NCI-H510A treated with DMSO at 0.1 percent for 48 hours (cell line): Measurements from ENCODE around the gene BAHCC1.
A peak's percentile ranks its signal among the peaks of the same experiment; 100 is the strongest.

Source experiments
- DNase-seq: peaks from one replicate; lab custom pipeline; 2025; lab: John Stamatoyannopoulos, UW

The BAHCC1 gene

DNA sequence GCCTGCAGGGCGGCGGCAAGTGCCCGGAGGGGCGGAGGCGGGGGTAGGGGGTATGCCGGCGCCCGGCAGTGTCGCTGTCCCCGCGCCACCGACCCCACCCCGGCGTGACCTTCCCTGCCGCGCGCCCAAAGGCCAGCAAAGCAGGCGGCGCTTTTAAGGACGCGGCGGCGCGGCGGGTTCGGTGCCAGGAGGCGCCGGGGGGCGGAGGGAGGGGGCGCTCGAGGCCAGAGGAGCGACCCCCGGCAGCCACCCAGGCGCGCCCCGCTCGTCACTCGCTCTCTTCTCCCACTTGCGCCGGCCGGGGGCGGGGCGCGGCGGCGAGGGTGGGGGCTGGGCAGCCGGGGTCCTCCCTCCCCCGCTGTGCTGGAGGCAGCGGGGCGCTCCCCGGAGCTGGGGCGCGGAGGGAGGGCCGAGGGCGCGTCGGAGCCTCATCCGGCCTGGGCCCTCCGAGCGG is 8.6 kb upstream of the BAHCC1 start:
- no peak for DNase-seq

DNA sequence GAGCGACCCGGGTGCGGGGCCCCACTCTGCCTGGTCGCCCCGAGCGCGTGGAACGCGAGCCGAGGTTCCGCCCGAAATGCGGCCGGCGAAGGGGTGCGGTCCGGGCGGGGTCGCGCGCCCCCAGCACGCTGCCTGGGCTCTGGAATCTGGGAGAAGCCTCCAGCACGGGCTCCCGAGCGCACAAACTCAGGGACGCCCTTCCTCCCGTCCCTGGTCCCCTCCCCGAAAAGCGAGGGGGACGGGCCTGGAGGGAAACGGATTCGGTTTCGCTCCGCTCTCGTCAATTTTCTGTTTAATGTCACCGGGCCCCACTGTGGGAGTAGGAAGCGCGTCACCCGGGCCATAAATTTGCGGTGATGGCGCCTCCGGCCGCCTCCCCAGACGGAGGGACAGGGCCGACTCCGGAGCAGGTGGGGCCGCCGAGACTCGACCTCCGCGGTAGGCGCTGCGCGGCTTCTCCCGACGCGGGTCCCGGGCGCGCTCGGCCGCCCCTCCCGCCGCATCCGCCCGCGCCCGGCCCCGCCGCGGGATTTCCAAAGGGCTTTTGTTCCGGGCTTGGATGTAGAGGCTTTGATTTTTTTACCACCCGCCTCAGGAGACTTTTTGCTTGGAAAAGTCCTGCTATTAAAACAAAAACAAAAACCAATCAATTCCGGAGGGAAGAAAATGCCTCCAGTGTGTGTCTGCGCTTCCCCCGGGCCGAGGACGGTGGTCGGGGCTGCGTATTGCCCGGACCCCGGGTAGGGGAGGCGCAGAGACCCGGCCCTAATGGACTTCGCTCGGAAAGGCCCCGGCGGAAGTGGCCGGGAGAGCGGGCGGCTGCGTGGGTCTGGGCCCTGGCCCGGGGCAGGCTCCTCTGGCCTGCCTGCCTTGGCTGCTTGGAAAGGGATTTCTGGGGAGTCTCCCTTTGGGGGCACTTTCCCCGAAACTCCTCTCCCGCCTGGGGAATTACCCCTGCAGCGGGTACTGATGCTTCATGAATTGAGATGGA is 7.9 kb upstream of the BAHCC1 start:
- peak; percentile 21 for DNase-seq

DNA sequence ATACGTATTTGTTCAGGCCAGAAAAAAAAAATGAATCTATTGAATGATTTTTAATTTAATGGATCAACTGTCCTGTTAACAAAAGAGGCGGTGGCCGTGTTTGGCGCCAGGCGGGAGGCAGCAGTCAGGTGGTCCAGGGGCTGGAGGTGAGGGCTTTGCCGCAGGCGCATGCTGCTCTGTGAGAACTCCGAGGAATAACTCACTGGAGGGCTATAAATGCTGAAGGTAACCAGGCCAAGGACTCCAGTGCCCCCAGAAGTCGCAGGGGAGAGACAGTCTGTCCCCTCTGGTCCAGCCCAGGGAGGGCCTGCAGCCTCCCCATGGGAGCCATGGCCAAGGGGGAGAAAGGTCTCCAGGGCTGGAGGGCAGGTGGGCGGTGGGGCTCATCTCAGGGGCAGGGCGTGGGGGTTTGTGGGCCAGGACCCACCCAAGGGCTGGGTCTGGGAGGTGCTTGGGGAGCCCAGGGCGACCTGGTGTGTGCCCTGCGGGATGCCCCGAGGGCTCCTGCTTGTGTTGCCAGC is 7.1 kb upstream of the BAHCC1 start:
- DNase-seq, result no peak

DNA sequence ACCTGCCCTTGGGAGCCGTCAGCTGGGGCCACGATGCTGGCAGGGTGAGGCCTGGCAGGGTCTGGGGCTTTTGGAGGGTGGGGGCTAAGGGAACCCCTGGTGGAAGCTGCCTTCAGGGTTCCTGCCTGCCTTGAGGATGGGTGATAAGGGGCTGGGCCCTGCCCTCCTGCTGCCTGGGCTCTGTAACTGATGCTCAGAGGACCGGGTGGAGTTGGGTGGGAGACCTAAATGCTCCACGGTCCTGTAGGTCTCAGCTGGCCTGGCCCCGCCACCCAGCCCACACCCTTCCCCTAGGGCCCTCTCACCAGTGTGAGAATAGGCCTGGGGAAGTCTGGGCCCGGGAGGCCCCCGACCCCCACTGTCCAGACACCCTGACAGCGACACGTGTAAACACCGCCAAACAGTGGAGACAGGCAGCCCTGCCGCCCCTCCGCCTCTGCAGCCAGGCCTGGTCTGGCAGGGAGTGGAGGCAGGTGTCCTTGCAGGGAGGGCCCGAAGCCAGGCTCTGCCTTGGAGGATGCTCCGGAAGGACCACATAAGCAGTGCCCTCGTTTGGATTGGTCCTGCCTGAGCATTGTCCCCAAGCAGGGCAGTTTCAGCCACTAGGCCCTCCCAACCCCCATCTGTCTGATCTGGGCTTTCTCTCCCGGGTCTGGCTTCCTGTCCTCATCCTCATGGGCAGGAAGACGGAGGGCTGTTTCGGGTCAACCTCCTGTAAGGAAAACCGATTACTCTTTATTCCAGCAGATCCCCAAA is 6.5 kb upstream of the BAHCC1 start:
- no peak for DNase-seq

DNA sequence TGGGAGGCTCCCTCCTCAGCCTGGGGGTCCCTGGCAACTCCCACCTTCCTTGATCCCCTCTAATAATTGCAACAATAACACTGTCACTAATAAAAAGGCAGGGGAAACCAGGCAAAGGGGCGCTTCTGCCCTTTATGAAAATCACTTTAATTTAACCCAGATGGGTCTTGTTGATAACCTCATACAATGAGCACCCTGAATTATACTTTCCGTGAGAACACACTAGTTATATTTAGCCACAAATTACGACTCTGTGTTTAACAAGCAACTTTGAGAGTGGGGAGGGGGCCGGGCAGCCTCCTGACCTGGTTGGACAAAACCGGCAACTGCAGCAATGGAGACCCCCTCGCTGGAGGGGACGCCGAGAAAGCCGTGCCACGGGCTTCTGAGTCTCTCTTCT is 5.7 kb upstream of the BAHCC1 start:
- DNase-seq, result no peak

DNA sequence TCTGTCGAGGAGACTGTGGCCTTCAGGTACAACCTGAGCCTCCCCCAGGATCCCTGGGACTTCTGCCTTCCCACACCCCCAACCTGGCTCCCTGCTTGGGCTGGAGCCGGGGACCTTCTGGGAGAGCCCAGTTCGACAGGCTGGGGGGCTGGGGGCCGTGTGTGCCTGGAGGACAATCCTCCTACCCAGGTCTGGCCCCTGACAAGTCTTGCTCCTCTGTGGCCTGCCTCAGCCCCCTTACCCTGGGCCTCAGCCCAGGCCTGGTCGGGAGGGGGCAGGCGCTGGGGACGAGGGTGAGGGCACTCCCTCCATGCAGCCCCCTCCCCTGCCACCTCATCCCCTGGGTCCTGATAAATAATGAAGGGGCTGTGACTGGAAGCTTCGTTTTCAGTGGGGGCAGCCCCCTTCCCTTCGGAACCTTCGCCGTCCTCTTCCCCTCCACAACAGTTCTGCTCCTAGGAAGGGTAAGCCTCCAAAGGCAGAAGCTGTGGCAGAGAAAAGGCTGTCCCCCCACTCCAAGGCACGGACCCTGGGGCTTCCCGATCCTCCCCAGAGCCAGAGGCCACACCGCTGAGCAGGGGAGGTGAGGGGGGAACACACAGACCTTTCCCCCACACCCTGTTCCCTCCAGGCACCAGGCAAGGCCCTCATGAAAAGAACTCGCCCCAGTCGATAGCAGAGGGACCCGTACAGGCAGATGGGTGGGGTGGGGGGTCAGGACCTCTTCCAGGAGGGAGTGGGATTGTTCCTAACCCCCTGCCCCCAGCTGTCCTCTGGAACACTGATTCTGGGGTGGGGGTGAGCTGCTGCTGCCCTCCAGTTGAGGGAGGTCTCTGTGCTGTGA is 5.0 kb upstream of the BAHCC1 start:
- DNase-seq, result no peak

DNA sequence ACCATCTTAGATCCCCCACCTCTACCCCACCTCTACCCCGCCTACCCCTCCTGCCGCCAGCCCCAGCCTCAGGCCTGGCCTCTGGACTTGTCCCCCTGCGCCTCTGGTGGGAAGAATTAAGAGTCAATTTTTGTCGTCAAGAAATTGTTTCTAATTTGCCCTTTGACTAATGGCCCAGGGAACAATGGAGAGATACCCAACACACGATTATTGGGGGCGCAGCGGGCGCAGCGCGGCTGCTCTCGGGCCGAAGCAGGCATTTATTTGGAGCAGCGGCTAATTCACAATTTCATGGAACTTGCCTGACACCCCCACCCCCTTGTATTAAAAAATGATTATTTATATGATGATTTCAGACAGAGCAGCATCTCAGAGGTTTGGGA is 4.4 kb upstream of the BAHCC1 start:
- no peak for DNase-seq

DNA sequence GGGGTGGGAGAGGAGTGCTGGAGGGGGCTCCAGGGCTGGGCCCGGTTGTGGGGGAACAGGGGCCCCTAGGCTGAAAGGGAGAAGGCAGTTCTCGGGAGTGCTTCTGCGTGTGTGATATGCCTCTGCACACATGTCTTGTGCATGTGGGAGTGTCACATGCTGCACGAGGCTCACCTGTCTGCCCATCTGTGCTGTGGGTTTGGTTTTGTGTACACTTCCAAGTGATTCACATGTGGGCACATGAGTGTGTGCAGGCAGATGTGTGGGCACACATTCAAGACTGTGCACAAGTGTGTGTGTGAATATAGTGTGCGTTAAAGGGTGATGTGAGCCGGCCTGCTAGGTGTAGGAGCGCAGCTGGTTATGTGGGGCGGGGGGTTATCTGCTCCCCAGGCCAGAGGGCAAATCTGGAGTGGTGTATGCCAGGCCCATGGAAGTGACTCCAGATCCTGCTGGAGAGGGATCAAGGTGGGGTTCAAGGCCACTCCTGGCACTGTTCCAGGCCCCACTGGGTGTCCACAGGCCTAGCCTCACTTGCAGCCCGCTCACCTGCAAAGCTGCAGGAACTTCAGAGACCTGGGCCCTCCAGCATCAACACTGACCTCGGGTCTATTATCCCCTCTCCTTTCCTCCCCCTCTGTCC is 3.8 kb upstream of the BAHCC1 start:
- no peak for DNase-seq

DNA sequence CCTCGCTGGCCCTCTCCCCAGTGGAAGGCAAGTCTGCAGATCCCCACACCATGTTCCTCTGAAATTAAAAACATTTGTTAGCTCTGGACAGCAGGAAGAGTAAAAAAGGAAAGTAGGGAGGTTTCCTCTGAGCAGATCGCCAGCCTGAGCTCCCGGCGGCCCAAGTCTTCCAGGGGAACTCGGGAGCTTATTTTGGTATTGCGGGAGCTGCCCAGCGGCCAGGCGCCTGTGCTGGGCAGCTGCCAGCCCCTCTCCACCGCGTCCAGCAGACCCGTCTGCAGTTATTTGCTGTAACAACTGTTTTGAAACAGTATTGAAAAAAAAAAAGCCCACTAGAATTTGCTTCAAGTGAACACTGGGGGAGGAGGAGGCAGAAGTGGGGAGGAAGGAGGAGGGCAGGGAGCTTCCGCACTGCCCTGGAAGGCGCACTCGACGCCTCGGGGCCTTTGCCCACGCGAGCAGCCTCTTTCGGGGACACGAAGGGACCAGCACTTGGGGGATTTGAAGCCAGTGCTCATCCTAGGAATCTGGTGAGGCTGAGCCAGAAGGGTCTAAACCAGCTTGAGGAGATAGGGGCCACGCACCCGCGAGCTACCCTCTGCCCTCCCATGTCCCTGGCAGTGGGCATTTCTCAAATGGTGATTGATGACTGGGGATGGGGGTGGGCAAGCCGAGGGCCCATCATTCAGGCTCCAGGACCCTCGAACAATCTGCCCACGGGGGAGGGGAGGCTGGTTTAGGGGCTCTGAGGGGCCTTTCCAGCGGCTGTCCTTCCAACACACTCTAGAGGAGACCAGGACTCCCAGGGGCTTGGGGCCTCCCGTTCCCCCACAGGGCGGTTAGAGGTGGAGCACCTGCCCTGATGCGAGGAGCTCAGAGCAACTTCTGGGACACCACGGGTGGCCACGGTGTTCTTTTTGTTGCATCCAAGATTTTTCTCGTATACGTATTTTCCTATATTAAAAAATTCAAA is 3.0 kb upstream of the BAHCC1 start:
- DNase-seq, result no peak

DNA sequence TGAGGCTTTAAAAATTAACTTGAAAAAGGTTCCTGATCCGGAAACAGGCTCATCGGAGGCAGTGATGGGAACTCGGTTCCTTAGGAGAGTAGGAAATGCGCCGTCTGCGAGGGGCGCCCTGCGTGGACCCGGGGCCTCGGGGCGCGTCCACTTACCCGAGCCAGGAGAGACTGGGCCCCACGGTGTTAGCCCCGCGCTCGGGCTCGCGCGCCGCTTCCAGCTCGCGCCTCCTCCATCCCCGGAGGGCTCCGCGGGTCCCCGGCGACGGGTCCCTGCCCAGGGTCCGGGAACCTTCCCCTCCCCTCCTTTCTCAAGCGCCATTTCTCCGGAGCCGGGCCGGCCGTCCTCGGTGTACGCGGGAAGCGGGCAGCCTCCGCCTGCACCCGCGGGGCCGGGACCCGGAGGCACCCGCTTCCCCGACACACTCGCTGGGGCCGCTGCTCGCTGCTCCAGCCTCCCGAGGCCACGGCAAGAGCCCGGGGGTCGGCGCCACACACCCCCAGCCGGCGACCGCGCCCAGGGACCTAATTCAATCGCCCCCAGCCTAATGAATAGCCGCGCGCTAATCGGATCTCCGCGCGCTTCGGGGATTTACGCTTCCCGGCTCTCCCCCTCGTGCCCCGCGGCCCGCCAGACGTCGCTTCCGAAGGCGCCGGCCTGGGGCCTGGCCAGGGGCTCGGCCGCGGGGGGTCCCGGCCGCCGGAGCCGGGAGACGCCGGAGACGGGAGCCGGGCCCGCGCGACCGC is 2.2 kb upstream of the BAHCC1 start:
- no peak for DNase-seq

DNA sequence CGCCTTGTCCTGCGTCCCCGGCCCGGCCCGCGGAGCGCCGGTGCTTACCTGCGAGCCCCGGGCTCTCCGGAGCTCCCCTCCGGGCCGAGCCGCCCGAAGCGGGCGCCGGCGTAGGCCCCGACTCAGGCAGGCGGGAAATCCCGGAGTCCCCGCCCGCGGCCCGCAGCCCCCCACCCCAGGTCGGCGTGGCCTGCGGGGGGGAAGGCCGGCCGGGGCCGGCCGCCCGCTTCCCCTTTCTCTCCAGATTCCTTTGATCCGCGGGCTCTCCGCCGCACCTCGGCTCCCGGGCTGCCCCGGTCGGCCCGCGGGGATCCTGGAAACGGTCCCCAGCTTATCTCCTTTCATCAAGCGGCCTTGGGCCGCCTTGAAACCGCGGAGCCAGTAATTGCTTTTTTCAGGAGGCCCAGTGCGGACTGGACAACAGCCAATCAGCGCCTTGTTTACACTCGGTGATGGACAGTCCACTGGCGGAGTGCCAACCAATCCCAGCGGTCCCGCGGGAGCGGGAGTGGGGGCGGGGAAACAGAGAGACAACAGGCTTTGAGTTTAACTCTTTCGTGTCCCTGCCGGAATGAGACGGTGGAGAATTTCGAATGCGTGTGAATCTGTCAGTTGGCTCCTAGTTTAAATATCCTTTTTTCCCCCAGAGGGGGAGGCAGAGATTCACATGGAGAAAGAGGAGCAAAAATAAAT is 1.4 kb upstream of the BAHCC1 start:
- peak; percentile 99 for DNase-seq

DNA sequence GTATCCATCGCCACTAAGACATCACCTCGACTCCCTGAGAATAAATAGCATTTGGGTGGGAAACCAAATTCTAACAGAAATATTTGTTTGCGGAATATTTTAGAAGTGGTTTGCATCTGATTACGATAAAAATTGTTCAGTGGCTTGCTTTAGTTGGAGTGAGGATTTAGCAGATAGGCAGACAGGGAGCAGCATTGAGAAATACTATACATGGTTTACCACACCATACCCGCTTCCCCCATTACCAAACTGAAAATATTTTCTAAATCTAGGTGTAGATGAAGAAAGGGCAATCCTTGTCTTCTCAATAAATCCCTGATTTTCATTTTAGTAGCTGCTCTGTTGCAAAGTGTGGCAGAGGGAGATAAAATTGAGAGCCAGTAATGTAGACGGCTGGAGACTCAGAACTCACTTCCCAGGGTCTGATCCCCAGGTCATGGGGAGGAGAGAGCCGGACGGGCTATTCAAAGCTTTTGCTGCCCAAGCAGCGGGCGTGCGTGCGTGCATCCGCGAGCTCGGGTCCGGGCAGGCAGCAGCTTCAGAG is 808 bp upstream of the BAHCC1 start:
- DNase-seq, result no peak

DNA sequence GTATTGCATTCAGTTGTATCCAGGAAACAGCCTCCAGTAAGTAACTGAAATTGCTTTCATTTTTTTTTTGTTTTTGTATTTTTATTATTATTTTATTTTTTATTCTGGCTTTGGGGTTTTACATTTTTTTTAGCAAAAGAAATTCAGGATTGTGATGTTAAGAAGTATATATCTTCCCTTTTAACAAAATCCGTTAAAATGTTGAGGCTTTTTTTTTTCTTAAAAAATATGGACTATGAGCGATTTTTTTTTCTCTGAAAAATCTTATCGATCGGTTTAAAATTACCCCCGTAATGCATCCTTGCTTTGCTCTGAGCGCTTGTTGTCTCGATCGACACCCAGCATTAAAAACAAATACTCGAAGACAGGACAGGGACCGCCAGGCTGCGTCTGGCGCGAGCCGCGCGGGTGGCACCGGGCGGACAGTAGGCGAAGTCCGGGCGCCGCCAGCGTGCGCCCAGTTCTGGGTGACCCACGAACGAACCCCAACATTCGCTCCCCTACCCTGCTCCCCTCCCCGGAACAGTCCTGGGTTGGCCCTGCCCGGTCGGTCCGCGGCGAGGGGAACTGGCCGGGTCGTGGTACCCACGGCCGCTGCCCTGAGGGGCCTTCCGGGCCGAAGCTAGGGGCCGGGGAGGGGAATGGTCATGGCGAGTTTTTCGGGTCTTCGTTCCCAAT is 482 bp downstream of the BAHCC1 start:
- DNase-seq, result no peak

DNA sequence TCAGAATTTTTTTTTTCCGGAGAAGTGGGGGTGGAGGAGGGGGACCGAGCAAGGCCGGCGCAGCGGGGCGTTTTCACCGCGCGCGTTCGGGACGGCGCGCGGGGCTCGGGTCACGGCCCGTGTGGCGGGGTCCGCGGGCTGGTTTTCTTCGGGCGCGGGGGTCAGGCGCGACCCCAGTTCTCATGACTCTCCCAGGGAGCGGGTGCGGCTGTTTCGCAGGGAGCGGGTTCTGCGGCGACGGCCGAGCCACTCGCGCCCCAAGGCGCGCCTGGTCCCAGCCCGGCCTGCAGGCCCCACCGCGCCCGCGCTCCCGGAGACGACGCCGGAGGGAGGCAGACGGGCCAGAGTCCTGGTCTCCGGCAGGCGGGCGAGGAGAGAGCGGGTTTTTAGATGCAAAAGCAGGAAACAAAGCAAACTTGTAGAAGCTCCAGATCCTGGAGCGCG is 1.0 kb downstream of the BAHCC1 start:
- no peak for DNase-seq

DNA sequence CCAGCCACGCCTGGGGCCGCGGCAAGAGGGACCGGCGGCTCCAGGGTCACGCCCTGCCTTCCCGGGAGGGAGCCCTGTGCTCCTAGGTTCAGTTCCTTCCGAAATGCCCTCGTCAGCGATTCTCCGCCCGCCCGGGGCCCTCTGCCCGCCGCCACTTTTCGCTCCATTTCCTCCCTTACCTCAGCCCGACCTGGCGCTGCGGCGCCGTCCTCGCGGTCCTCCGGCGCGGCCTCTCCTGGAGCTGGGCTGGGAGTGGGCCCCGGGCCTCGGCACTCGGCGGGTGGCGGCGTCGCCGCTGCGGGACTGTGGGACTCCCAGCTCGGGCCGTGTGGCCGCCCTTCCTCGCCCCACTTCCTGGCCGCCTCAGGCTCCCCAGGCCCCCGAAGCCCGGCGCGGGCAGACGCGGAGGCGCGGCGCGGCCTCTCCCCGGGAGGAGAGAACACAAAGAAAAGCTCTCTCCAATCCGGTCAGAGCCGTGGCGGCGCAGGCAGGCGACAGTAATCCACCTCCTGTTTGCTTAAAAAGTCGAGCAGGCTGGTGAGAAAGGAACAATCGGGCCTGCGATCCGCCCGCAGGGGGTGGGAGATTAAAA is 1.6 kb downstream of the BAHCC1 start:
- peak; percentile 68 for DNase-seq

DNA sequence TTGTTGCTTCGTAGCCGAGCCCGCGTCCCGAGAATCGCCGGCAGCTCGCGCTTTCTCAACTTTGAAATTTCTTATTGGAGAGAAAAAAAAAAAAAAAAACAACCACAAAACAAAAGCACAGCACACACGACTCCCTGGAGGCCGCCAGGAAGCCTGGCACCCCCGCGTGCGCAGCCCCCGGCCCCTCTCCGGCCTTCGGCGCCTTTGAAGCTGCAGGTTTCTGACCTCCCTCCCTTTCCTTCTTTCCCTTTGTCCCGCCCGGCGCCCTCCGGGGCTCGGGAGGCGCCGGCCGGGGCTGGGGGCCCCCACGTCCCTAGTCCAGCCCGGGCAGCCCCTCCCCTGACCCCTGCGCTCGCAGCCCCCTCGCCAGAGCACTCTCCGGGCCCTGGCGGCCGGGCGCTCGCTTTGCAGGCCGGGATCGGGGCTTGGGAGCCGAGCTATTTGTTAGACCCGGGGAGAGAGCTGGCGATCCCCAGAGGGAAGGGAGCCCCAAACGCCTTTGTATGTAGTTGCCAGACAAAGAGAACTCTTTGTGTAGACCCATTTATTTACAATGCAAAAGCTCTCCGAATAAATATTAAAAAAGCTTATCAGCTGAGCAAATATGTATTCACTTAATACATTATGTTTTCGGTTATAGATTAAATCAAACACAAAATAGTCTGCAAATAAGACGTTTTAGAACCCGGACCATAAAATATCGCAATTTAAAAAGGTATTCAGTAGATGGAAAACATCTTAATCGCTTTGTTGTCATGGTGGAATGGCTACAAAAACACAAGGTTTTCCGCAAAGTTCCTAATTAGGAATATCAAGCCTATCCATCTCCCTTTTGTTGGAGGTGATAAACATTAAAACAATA is 2.3 kb downstream of the BAHCC1 start:
- peak; percentile 46 for DNase-seq
